Left ventricle myocardium inferior (tissue), 1 donor: ENCODE data around the gene ZDHHC7. TPM values are rescaled to one million over a fixed set of nuclear protein-coding genes. Genes with fewer than 3 reads are reported as not detected.

Experiments used
- DNase-seq: peaks from one replicate; pipeline ENCODE4 v3.0.0-alpha.2; 2020
- H3K27ac ChIP-seq: fragments of 200-600 bp; replicated peaks from 2 replicates; pipeline ENCODE4 v1.8.0; 2021
- H3K27me3 ChIP-seq: fragments of 200-600 bp; 2 replicates; pipeline ENCODE4 v1.8.0; 2021; ENCODE audit warnings: low read depth
- H3K36me3 ChIP-seq: fragments of 200-600 bp; 2 replicates; pipeline ENCODE4 v1.8.0; 2021
- H3K4me1 ChIP-seq: fragments of 200-600 bp; 2 replicates; pipeline ENCODE4 v1.8.0; 2021
- H3K4me3 ChIP-seq: fragments of 200-600 bp; 2 replicates; pipeline ENCODE4 v1.8.0; 2021; ENCODE audit warnings: mild to moderate bottlenecking, moderate library complexity
- H3K9me3 ChIP-seq: fragments of 200-600 bp; replicated peaks from 2 replicates; pipeline ENCODE4 v1.8.0; 2021
- intact Hi-C: fragments of 100-400 bp; cut with micrococcal nuclease; formaldehyde crosslinking; loops from one replicate; pipeline ENCODE4 v1.11.0; 2022
- total RNA-seq: library from RNA; stranded (reverse); fragmentation: NEBNext Ultra II Directional; extraction: Animal tissue kit (Norgen Biotek cat#: 25700); gene quantifications from one replicate; pipeline ENCODE4 v1.2.1, GENCODE V29; 2021
- TF ChIP-seq, protein P1 (sequence below): fragments of 200-600 bp; IDR thresholded peaks from 2 replicates; pipeline ENCODE4 v1.8.0; 2021; ENCODE audit warnings: antibody characterized with exemption, mild to moderate bottlenecking, borderline replicate concordance
- donor health status: DM: no; HTN: yes; CAD: no; lungs with severe emphysema.

The ZDHHC7 gene
- total RNA-seq, 1 donor from 2014 or later = 36.8 TPM

DNA sequence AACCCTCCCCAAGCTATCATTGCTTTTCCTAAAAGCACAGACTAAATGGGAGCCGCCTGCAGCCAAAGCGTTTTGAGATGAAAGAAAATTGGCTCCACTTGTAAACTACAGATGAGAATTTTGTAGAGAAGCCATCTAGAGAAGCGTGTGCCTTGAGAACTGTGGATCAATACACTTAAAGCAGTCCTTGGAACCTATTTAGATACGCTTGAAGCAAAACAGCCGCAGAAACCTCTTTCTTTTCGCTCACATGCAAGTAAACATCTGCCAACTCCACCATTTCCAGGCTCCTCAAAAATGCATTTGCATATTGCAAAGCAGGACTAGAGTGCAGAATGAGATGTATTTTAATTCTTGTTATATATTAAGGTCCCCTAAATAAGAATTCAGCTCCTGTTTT is 29.4 kb upstream of the ZDHHC7 start:
- no peaks in the 10 kb centered on the region for H3K9me3 ChIP-seq
- DNase-seq = no peak
- H3K27me3 ChIP-seq = no peaks in the 10 kb centered on the region
- intact Hi-C loops = no loop called here
- no peak overlapping the region for H3K4me3 ChIP-seq
- H3K4me1 ChIP-seq = no peaks in the 10 kb centered on the region
- peaks cover 2% of the 10 kb centered on the region for H3K36me3 ChIP-seq
- TF ChIP-seq, protein P1, sequence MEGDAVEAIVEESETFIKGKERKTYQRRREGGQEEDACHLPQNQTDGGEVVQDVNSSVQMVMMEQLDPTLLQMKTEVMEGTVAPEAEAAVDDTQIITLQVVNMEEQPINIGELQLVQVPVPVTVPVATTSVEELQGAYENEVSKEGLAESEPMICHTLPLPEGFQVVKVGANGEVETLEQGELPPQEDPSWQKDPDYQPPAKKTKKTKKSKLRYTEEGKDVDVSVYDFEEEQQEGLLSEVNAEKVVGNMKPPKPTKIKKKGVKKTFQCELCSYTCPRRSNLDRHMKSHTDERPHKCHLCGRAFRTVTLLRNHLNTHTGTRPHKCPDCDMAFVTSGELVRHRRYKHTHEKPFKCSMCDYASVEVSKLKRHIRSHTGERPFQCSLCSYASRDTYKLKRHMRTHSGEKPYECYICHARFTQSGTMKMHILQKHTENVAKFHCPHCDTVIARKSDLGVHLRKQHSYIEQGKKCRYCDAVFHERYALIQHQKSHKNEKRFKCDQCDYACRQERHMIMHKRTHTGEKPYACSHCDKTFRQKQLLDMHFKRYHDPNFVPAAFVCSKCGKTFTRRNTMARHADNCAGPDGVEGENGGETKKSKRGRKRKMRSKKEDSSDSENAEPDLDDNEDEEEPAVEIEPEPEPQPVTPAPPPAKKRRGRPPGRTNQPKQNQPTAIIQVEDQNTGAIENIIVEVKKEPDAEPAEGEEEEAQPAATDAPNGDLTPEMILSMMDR = no peak
- H3K27ac ChIP-seq = no peak overlapping the region

DNA sequence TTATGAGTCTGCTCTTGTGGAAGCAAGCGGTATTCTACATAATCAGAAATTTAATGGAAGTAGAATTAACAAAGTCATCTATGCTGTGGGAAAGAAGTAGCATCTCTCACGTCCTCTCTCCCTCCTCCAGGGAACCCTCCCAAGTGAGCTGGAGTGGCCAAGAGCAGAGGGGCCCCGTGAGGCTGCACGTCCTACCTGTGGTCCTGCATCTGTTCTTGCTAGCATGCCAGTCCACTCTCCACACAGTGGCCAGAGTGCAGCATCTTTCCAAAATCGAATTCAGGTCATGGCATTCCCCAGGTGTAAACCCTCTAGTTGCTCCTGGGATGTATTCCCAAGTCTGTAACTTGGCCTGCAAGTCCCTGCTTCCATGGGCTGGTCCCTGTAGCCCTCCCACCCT is 26.4 kb upstream of the ZDHHC7 start:
- no peaks in the 10 kb centered on the region for H3K9me3 ChIP-seq
- TF ChIP-seq, protein P1 = no peak
- intact Hi-C loops = no loop called here
- H3K27ac ChIP-seq = no peak overlapping the region
- H3K4me1 ChIP-seq = no peaks in the 10 kb centered on the region
- H3K4me3 ChIP-seq = no peak overlapping the region
- no peaks in the 10 kb centered on the region for H3K36me3 ChIP-seq
- no peak for DNase-seq
- H3K27me3 ChIP-seq = no peaks in the 10 kb centered on the region

- TF ChIP-seq, protein P1 = no peak
- no peak for DNase-seq
- no peak overlapping the region for H3K4me3 ChIP-seq
- no peaks in the 10 kb centered on the region for H3K9me3 ChIP-seq
- no peaks in the 10 kb centered on the region for H3K27me3 ChIP-seq
- no peaks in the 10 kb centered on the region for H3K36me3 ChIP-seq
- H3K4me1 ChIP-seq = no peaks in the 10 kb centered on the region
- intact Hi-C loops = no loop called here
- H3K27ac ChIP-seq = no peak overlapping the region
Observed at GRCh38 chr16:85037050-85037410, 25.7 kb upstream of the ZDHHC7 start.

- TF ChIP-seq, protein P1 = no peak
- intact Hi-C loops = no loop called here
- Histone ChIP-seq H3K4me1 (no peaks in the 10 kb centered on the region), H3K4me3 (no peak overlapping the region), H3K9me3 (no peaks in the 10 kb centered on the region), H3K27me3 (no peaks in the 10 kb centered on the region), H3K27ac (no peak overlapping the region), H3K36me3 (no peaks in the 10 kb centered on the region)
- DNase-seq = no peak
Observed at GRCh38 chr16:85036236-85037049, 25.1 kb upstream of the ZDHHC7 start.

DNA sequence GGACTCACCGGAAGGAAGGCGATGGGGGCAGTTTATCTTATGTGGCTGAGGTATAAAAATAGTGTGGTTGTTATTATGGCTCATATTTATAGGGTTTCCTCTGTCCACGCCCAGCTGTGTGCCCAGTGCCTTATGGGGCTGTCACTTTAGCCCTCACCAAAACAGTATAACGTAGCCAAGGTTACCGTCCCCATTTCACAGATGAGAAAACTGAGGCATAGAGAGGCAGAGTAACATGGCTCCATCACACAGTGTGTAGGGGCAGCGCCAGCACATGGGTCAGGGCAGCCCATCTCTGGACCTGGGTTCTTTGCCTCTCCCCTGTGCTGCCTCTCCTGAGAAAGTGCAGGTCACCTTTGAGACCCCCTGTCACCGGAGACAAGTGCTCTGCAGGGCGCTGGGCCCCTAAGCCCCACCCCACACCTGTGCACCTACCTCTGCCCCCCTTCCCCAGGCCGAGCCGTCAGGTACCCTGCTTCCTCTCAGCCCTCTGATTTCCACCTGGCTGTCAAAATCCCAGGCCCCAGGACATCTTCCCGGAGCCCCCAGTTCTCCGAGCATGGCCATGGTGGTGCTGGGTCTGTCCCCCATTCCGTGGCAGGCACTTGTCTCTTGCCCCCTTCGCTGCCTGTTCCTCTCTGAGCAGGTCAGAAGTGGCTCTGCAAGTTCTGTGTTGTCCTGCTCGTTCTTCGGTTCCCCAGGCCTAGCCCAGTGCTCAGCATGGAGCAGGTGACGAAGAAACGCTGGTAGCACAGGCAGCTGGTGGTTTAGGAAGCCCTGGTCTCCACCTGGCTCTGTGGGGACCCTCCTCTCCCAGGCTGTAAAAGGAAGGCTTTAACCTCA is 23.5 kb upstream of the ZDHHC7 start:
- no peak overlapping the region for H3K27ac ChIP-seq
- H3K36me3 ChIP-seq = no peaks in the 10 kb centered on the region
- peaks cover under 1% of the 10 kb centered on the region for H3K4me1 ChIP-seq
- H3K27me3 ChIP-seq = no peaks in the 10 kb centered on the region
- DNase-seq = no peak
- no peaks in the 10 kb centered on the region for H3K9me3 ChIP-seq
- H3K4me3 ChIP-seq = no peak overlapping the region
- TF ChIP-seq, protein P1 = no peak
- intact Hi-C loops = no loop called here
